GM21515 (cell line): Measurements from ENCODE around the gene DDX24.

ENCODE experiments used
- ATAC-seq: cut with Tn5 transposase; IDR thresholded peaks from one replicate; pipeline ENCODE4 v1.9.1; 2021; ENCODE audit not compliant: unreplicated experiment

Gene DDX24

DNA sequence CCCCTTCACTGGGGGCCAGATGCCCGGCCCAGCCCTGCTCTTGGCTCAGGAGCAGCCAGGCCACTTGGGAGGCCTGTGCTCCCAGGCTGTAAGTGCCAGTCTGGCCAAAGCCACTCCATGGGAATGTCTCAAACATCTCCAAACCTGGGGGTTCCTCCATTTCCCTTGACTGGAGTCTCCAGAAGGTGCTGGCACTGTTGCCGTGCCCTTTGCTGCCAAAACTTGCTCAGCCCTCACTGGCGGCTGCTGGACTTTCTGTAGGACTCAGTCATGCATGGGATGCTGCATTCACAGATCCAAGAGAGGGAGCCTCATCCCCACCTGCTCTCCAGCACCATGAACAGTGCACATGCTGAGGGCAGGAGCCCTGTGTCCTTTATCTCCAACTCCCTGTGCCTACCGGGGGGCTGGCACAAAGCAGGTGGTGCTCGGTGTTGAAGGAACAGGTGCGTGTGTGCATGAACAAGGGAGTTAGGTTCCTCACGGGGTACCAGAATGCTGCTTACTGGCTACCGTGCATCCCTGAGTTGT lies 64.5 kb downstream of the DDX24 start:
- no peak for ATAC-seq

DNA sequence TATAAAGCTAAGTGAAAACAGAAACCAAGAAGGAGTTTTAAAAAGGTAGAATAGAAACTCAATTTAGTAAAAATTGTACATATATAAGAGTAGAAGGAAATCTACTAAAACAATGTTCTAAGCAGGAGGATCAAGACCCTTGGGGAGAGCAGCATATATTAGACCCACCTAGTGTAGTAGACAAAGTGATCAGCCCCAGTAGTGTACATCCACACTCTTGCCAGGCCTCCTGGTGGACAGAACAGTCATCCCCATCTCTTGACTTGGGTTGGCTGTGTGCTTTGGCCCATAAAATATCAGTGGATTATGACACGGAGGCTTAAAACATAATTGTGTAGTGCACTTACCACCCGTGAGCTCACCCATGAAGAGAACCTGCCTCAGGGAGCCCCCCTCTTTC lies 65.8 kb downstream of the DDX24 start:
- no peak for ATAC-seq

DNA sequence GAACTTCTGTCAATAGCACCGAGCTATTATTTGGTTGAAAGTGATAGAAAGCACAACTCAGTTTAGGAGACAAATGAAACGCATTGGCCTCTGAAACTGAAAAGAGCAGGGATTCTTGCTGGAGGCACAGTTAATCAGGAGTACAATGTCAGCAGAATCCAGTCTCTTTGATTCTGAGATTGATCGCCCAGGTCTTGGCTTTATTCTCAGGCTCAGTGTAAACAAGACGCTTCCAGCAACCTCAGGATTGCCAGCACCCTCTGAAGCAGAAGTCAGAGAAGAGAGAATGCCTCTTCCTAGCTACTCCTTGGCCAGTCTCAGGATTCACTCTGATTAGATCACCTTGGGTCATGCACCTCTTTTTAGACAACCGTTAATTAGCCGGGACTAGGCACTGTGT lies 66.6 kb downstream of the DDX24 start:
- no peak for ATAC-seq

- no peak for ATAC-seq
Measured at GRCh38 chr14:94011795-94012194, 69.2 kb downstream of the DDX24 start.

DNA sequence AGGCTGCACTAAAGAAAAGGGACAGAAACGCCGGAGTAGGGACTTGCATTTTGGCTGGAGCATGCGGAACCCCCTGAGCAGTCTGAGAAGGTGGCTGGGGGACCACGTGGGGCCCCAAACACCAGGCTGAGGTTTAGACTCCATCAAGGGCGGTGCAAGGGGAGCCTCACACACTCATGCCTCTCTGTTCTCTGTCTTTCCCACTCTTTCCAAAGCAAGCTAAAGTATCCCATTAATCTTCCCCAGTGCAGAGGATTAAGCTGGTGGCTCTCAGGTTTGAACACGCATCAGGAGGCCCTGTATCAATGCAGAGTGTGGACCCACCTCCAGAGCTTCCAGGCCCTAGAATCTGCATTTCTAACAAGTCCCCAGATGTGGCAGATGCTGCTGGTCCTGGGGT lies 70.4 kb downstream of the DDX24 start:
- ATAC-seq = no peak

DNA sequence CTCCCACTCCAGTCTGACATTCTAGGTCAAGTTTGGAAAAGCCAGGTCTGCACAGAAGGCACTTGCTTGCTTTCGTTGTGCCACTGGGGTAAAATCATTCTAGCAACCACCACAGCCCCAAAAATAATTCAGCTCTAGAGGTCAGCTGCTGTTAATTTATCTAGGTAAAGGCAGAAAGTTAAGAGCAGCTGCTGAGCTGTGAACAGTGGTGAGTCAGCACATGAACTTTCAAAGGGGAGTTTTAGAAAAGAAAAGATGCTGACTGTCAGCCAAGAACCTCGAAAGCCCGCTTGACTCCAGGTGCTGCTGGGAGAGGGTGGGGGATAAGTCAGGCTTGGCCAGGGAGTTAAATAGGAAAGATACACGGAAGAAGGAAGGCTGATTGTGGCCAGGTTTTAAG lies 71.2 kb downstream of the DDX24 start:
- ATAC-seq = no peak

DNA sequence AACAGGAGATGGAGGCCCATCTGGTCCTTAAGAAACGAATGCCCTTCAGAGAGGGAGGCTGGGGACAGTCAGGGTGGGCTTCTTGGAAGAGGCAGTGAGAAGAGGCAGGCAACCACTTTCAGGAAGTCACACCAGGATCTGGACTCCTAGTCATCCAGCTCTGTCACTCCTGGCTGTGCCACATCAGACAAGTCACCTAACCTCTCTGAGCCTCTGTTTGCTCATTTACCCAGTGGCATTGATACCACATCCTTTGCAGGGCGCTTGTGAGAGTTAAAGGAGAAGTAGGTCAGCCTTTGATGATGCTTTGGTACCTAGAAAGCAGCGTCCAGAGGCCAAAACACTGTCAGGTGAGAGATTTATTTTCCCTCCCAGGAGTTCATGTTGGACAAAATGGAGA lies 72.8 kb downstream of the DDX24 start:
- no peak for ATAC-seq

GRCh38 chr14:94005324-94006073 lies 75.5 kb downstream of the DDX24 start:
- ATAC-seq = no peak

DNA sequence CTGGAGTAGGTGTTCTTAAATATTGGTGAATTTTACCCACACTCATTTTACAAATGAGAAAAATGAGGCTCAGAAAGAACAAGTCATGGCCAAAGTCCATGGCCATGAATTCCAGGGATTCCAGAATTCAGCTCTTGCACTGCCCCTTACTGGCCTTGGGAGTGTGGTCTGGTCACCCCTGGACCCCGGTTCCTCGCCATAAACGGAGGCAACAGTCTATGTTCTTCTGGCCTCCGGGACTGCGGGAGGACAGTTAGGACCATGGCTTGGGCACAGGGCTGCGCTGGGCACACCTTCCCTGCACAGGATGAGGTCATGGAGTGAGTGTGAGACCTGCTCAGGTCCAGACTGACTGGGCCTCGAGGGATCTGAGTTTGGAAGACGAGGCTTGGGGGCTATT lies 77.0 kb downstream of the DDX24 start:
- no peak for ATAC-seq

DNA sequence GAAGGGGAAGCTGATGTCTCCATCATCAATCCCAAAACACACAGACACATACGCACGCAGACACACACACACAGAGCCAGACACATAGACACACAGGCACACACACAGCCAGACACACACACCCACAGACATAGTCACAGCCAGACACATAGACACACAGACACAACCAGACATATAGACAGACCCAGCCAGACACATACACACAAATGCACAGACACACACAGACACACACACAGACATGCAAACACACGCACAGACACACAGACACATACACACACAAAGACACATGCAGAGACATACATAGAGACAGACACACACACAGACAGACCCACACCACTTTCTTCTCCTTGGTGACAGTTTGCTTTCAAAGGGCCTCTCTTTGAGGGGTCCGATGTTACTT lies 77.6 kb downstream of the DDX24 start:
- no peak for ATAC-seq

DNA sequence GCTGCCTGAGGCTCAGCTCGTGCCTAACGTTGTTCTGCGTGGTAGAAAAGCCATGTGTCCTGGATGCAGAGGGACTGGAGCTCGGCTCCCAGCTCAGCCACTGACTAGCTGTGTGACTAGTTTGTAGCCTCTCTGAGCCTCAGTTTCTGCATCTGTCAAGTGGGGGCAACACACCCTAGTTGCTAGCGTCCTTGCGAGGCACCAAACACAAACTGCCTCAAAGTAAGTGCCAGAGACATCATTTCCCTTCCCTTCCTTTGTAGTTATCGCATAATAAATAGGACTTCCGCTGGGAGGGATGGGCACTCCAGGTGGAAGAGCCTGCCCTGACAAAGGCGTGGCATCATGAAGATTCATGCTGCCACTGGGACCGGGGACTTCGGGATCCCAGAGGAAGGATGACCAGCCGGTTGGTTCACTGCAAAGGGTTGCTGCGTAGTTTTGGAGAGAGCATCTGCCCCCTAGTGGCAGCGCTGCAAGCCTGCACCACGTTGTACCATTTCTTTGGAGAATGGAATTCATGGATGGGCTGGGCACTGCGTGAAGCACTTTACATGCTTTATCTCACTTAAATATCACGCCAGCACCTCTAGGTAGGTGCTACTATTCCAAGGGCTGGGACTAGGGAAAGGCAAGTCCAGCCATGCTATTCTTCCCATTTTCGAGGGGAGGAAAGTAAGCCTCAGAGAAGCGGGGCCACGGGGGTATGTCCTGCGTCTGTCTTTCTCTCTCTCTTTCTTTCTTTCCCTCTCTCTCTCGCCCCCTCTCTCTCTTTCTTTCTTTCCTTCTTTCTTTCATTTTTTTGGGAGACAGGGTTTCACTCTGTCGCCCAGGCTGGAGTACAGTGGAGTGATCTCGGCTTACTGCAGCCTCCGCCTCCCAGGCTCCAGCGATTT lies 79.3 kb downstream of the DDX24 start:
- peak; percentile 50 for ATAC-seq

DNA sequence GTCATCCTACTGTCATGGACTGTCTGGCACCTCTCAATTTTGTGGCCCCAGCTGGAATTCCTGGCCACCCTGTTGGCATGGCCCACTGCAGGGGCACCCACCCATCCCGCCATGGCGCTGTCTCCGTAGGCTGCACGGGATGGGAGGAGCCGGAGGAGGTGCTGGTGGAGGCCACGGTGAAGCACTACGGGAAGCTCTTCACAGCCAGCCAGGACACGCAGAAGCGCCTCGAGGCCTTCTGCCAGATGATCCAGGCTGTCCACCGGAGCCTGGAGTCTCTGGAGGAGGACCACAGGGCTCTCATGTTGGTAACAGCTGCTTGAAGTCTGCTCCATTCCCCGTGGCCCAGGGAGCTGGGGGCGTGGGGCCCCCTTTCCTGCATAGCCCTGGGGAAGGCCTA lies 80.0 kb downstream of the DDX24 start:
- ATAC-seq = no peak

- ATAC-seq = no peak
Measured at GRCh38 chr14:94000267-94000666, 80.7 kb downstream of the DDX24 start.

- ATAC-seq = no peak
Measured at GRCh38 chr14:93999573-93999972, 81.4 kb downstream of the DDX24 start.

DNA sequence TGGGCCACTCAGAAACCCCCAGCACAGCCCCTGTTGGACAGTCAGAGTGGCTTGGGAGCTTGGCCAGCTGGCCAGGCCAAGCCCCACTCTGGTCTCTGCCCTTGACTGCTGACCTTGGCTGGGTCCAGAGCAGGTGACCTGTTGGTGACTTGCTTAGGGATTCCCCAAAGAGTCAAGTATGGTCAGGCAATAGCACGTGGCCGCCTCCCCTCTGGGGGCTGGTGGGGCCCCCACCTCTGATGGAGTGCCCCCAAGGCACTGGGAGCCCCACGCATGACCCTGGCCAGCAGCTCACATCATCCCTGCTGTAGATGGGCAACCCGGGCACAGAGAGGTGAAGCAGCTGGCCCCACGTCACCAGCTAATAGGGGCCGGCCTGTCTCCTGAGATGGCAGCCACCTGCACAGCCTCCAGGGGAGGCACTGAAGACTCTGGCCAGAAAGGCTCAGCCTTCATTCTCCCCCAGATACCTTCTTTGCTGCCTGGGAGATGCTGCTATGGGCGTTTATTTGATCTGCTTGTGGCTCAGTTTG lies 82.1 kb downstream of the DDX24 start:
- ATAC-seq = no peak
